K562 (cell line): ENCODE measurements around the gene FRMD4A.

Experiments used
- POLR2AphosphoS5 ChIP-seq: IDR thresholded peaks from 2 replicates; pipeline ENCODE4 v1.6.1; 2011; ENCODE audit warnings: mild to moderate bottlenecking, low read depth, low read length, moderate library complexity; ENCODE audit not compliant: control insufficient read depth, insufficient read depth
- SAFB2 ChIP-seq: fragments of 200-400 bp; formaldehyde crosslinking; IDR thresholded peaks from 2 replicates; pipeline ENCODE4 v1.6.1; 2018; ENCODE audit warnings: borderline replicate concordance, low read length, low read depth, moderate library complexity; ENCODE audit not compliant: severe bottlenecking
- USF1 ChIP-seq: sonication (generic); formaldehyde crosslinking; IDR thresholded peaks from 2 replicates; pipeline ENCODE4 v1.9.0; 2022; ENCODE audit warnings: mild to moderate bottlenecking, missing genetic modification reagents
- ZBTB8A ChIP-seq: fragments of 450-650 bp; IDR thresholded peaks from 2 replicates; pipeline ENCODE4 v1.6.1; 2018; ENCODE audit warnings: mild to moderate bottlenecking, moderate library complexity; ENCODE audit not compliant: partially characterized antibody
- ZNF23 ChIP-seq: fragments of 250-450 bp; sonication (Bioruptor Pico); IDR thresholded peaks from 2 replicates; pipeline ENCODE4 v1.4.0; 2020; ENCODE audit warnings: mild to moderate bottlenecking

DNA sequence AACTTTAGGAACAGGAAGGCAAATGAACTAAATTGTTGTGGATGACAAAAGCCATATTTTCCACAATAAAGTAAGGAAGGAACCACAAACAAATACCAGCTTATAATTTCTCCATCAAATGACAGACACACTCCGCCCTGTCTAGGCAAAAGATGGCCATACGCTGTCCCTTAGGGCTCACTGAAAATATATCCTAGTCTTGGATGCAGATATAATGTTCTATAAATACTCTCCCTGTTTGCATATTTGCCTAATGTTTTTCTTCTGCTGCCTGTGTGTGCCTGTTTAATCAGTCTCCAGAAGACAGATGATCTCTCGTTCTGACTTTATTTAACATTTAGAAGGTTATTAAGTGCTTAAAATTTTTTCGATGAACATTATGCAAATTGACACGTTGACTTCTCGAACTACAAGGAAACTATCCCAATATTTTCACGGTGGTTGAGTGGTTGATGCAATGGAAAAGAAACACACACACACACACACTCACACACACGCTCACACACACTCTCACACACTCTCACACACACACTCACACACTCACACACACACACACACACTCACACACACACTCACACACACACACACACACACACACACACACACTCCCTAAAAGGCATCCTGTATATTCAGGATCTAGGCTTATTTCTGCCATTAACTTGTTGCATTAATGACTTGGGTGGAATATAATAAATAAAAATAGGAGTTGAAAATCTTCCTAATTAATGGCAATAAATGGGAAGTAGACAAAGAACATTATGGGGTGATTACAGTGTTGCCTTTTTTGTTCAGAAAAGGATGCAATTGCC is 446.9 kb downstream of the FRMD4A start:
- TF ChIP-seq USF1 (CRISPR knock-in tag): no peak
- TF ChIP-seq POLR2AphosphoS5: no peak
- no peak for TF ChIP-seq SAFB2
- no peak for TF ChIP-seq ZBTB8A
- no peak for TF ChIP-seq ZNF23 (CRISPR knock-in tag)
